Upper lobe of left lung (tissue), 6 donors: ENCODE data around the gene NAPSA. TPM values are rescaled to one million over a fixed set of nuclear protein-coding genes. Genes with fewer than 3 reads are reported as not detected.

Source experiments
- ATAC-seq, 2 donors: fragments of 200-7000 bp; cut with Tn5 transposase; one replicate each; pipeline ENCODE4 v1.9.1; 2022; ENCODE audit warnings: mild to moderate bottlenecking in 2 of 2, moderate library complexity in 2 of 2; ENCODE audit not compliant: low FRiP score in 2 of 2
- DNase-seq, 2 donors: peaks; one replicate each; pipeline ENCODE4 v3.0.0-alpha.2; 2019 to 2020
- H3K27ac ChIP-seq, 4 donors: fragments of 200-600 bp; sonication (generic); one replicate each; pipeline ENCODE4 v1.5.1; 2016 to 2019
- H3K27me3 ChIP-seq, 4 donors: fragments of 200-600 bp; sonication (generic); one replicate each; pipeline ENCODE4 v1.5.1; 2017 to 2019
- H3K36me3 ChIP-seq, 4 donors: fragments of 200-600 bp; sonication (generic); one replicate each; pipeline ENCODE4 v1.5.1; 2016 to 2019
- H3K4me1 ChIP-seq, 4 donors: fragments of 200-600 bp; sonication (generic); one replicate each; pipeline ENCODE4 v1.5.1; 2018 to 2019
- H3K4me3 ChIP-seq, 4 donors: fragments of 200-600 bp; sonication (generic); one replicate each; pipeline ENCODE4 v1.5.1; 2017 to 2019; ENCODE audit warnings: mild to moderate bottlenecking in 2 of 4, moderate library complexity in 1 of 4
- H3K9me3 ChIP-seq, 4 donors: fragments of 200-600 bp; sonication (generic); one replicate each; pipeline ENCODE4 v1.5.1; 2018 to 2019
- CTCF ChIP-seq, 6 experiments: fragments of 450-650 bp in 4 of 6; fragments of 200-600 bp in 2 of 6; sonication (generic) in 2 of 6; IDR thresholded peaks; one replicate each; pipeline ENCODE4 v1.5.1; 2016 to 2019; ENCODE audit warnings: antibody characterized with exemption in 6 of 6
- EP300 ChIP-seq, 4 donors: sonication (generic); formaldehyde crosslinking; IDR thresholded peaks; one replicate each; pipeline ENCODE4 v1.5.1; 2017; ENCODE audit warnings: antibody characterized with exemption in 4 of 4, control low read depth in 2 of 4
- POLR2A ChIP-seq, 4 donors: fragments of 450-650 bp; IDR thresholded peaks; one replicate each; pipeline ENCODE4 v1.5.1; 2016 to 2017; ENCODE audit warnings: antibody characterized with exemption in 4 of 4, mild to moderate bottlenecking in 2 of 4
- POLR2AphosphoS5 ChIP-seq, 2 donors: sonication (generic); formaldehyde crosslinking; IDR thresholded peaks; one replicate each; pipeline ENCODE4 v1.5.1; 2017; ENCODE audit warnings: antibody characterized with exemption in 2 of 2
- WGBS, 2 donors: methylation state at CpG; one replicate each; pipeline ENCODE4 v1.1.5; 2017 to 2018; 5-methylcytosine and 5-hydroxymethylcytosine counted together
- total RNA-seq, 6 donors: library from RNA; depleted of rRNA in 4 of 6; stranded (reverse); fragments of >200 nt in 4 of 6; gene quantifications; one replicate each; pipeline versions ENCODE4 v1.1.0 to v1.2.1, GENCODE V29; 2016 to 2021
- donor health status: DM: no; HTN: no; CAD: no; lungs with moderate emphysema.
- donor health status: DM: no; HTN: yes; CAD: no; lungs with severe emphysema.

NAPSA gene
- total RNA-seq, 6 donors from 2014 or later, result 1,043 to 3,140 (median 1,660) TPM

GRCh38 chr19:50381881-50382729, 16.7 kb upstream of the NAPSA start:
- TF ChIP-seq EP300 (IDR thresholded peaks at IDR 0.05) (no peak), CTCF (IDR thresholded peaks at IDR 0.05) (no peak), POLR2A (IDR thresholded peaks at IDR 0.05) (no peak), POLR2AphosphoS5 (IDR thresholded peaks at IDR 0.05) (no peak)
- Histone ChIP-seq H3K9me3 (no peaks in the 10 kb centered on the region), H3K27ac (peak overlapping the region in 1 of 4 donors; percentile 89), H3K4me3 (no peak overlapping the region), H3K27me3 (no peaks in the 10 kb centered on the region), H3K36me3 (peaks cover 19 to 59% (median 53%) of the 10 kb centered on the region in 4 donors), H3K4me1 (peaks cover 15 to 56% (median 43%) of the 10 kb centered on the region in 4 donors)
- 93 to 98% methylated on average over 22 to 53 of the region's 58 CpGs for WGBS, 2 donors
- DNase-seq, result peak in 1 of 2 donors; percentile 86
- no peak for ATAC-seq

GRCh38 chr19:50380751-50381151, 15.3 kb upstream of the NAPSA start:
- Histone ChIP-seq H3K27me3 (no peaks in the 10 kb centered on the region), H3K4me3 (no peak overlapping the region), H3K27ac (peak overlapping the region in 2 of 4 donors; percentile 52 to 56), H3K36me3 (peaks cover 19 to 59% (median 53%) of the 10 kb centered on the region in 4 donors), H3K9me3 (no peaks in the 10 kb centered on the region), H3K4me1 (peaks cover 20 to 56% (median 43%) of the 10 kb centered on the region in 4 donors)
- DNase-seq (peak; percentile 56 to 63), ATAC-seq (no peak)
- TF ChIP-seq POLR2A (IDR thresholded peaks at IDR 0.05), result no peak
- TF ChIP-seq CTCF (IDR thresholded peaks at IDR 0.05), result no peak
- TF ChIP-seq EP300 (IDR thresholded peaks at IDR 0.05), result no peak
- TF ChIP-seq POLR2AphosphoS5 (IDR thresholded peaks at IDR 0.05), result no peak
- 70 to 74% methylated on average over 8 of the region's 8 CpGs for WGBS, 2 donors

GRCh38 chr19:50380137-50380536, 14.7 kb upstream of the NAPSA start:
- no peaks in the 10 kb centered on the region for H3K9me3 ChIP-seq
- WGBS, 2 donors, result 75 to 89% methylated on average over 8 to 11 of the region's 11 CpGs
- H3K4me1 ChIP-seq, result peaks cover 20 to 52% (median 40%) of the 10 kb centered on the region in 4 donors
- peaks cover 19 to 59% (median 53%) of the 10 kb centered on the region in 4 donors for H3K36me3 ChIP-seq
- no peaks in the 10 kb centered on the region for H3K27me3 ChIP-seq
- no peak for TF ChIP-seq POLR2A (IDR thresholded peaks at IDR 0.05)
- TF ChIP-seq EP300 (IDR thresholded peaks at IDR 0.05), result no peak
- TF ChIP-seq CTCF (IDR thresholded peaks at IDR 0.05), result no peak
- TF ChIP-seq POLR2AphosphoS5 (IDR thresholded peaks at IDR 0.05), result no peak
- DNase-seq (no peak), ATAC-seq (no peak)
- H3K27ac ChIP-seq, result peak overlapping the region in 1 of 4 donors; percentile 56
- no peak overlapping the region for H3K4me3 ChIP-seq

GRCh38 chr19:50379602-50380001, 14.2 kb upstream of the NAPSA start:
- Histone ChIP-seq H3K36me3 (peaks cover 19 to 59% (median 53%) of the 10 kb centered on the region in 4 donors), H3K4me1 (peaks cover 15 to 47% (median 35%) of the 10 kb centered on the region in 4 donors), H3K4me3 (no peak overlapping the region), H3K27me3 (no peaks in the 10 kb centered on the region), H3K9me3 (no peaks in the 10 kb centered on the region), H3K27ac (no peak overlapping the region)
- whole genome bisulfite sequencing, 2 donors, result 92 to 96% methylated on average over 6 to 11 of the region's 11 CpGs
- ATAC-seq (no peak), DNase-seq (peak in 1 of 2 donors; percentile 54)
- TF ChIP-seq CTCF (IDR thresholded peaks at IDR 0.05) (no peak), POLR2A (IDR thresholded peaks at IDR 0.05) (no peak), POLR2AphosphoS5 (IDR thresholded peaks at IDR 0.05) (no peak), EP300 (IDR thresholded peaks at IDR 0.05) (no peak)
